ENCODE measurements around the gene CLCN6. TPM values are rescaled to one million over a fixed set of nuclear protein-coding genes. Genes with fewer than 3 reads are reported as not detected.

CLCN6 gene
- polyA plus RNA-seq, 1 donor (not counting 4 experiments of a cell fraction or from before 2014, with no cell fraction given): 7.4 TPM

- DNase-seq (ENCODE audit: low read depth, low spot score) (no peak), FAIRE-seq (no peak)
- H3K36me3 ChIP-seq (ENCODE audit: control insufficient read depth in 2 of 2, extremely low read depth in 1 of 2, insufficient read depth in 2 of 2, low read length in 2 of 2): no peaks in the 10 kb centered on the region
- no peak overlapping the region for H2AFZ ChIP-seq (ENCODE audit: control insufficient read depth, low read length)
- H3K27me3 ChIP-seq (ENCODE audit: control insufficient read depth, extremely low read depth, insufficient read depth, low read length): peaks cover 4% of the 10 kb centered on the region
- TF ChIP-seq CTCF (optimal IDR thresholded peaks at IDR 0.05 in 1 of 3, IDR thresholded peaks at IDR 0.05 in 1 of 3, conservative IDR thresholded peaks at IDR 0.05 in 1 of 3; ENCODE audit: extremely low read depth in 1 of 3, insufficient read depth in 2 of 3, low read length in 3 of 3) (no peak), EZH2 (IDR thresholded peaks at IDR 0.05; ENCODE audit: low read length) (no peak)
- no peaks in the 10 kb centered on the region for H4K20me1 ChIP-seq (ENCODE audit: control insufficient read depth, extremely low read depth, insufficient read depth, low read length)
- H3K4me2 ChIP-seq (ENCODE audit: control insufficient read depth, extremely low read depth, insufficient read depth, low read depth, low read length): no peak overlapping the region
- no peaks in the 10 kb centered on the region for H3K9me3 ChIP-seq (ENCODE audit: control insufficient read depth, low read depth, low read length)
- H3K79me2 ChIP-seq (ENCODE audit: control insufficient read depth, insufficient read depth, low read length): no peaks in the 10 kb centered on the region
- no peak overlapping the region for H3K9ac ChIP-seq (ENCODE audit: control insufficient read depth, extremely low read depth, insufficient read depth, low read length)
- no peaks in the 10 kb centered on the region for H3K4me1 ChIP-seq (ENCODE audit: control insufficient read depth, extremely low read depth, insufficient read depth, low read length)
- no peak overlapping the region for H3K27ac ChIP-seq (ENCODE audit: control insufficient read depth, insufficient read depth, low read length)
- H3K9me1 ChIP-seq (ENCODE audit: control insufficient read depth, extremely low read depth, insufficient read depth, low read length): no peaks in the 10 kb centered on the region
- dilution Hi-C loops (cut with MboI; ENCODE audit: extremely low pct_ligation_motif_present, low sequenced_read_pairs): no loop called here
- no peak overlapping the region for H3K4me3 ChIP-seq (ENCODE audit: control insufficient read depth in 2 of 3, extremely low read depth in 1 of 3, insufficient read depth in 2 of 3, low read depth in 1 of 3, low read length in 3 of 3)
Measured at GRCh38 chr1:11770011-11770410, 36.0 kb upstream of the CLCN6 start.

GRCh38 chr1:11771481-11772043, 34.4 kb upstream of the CLCN6 start:
- H3K4me1 ChIP-seq (ENCODE audit: control insufficient read depth, extremely low read depth, insufficient read depth, low read length): no peaks in the 10 kb centered on the region
- no peak for DNase-seq (ENCODE audit: low read depth, low spot score)
- no peak overlapping the region for H3K9ac ChIP-seq (ENCODE audit: control insufficient read depth, extremely low read depth, insufficient read depth, low read length)
- H3K4me2 ChIP-seq (ENCODE audit: control insufficient read depth, extremely low read depth, insufficient read depth, low read depth, low read length): no peak overlapping the region
- H3K9me1 ChIP-seq (ENCODE audit: control insufficient read depth, extremely low read depth, insufficient read depth, low read length): no peaks in the 10 kb centered on the region
- H4K20me1 ChIP-seq (ENCODE audit: control insufficient read depth, extremely low read depth, insufficient read depth, low read length): no peaks in the 10 kb centered on the region
- TF ChIP-seq CTCF (optimal IDR thresholded peaks at IDR 0.05 in 1 of 3, IDR thresholded peaks at IDR 0.05 in 1 of 3, conservative IDR thresholded peaks at IDR 0.05 in 1 of 3; ENCODE audit: extremely low read depth in 1 of 3, insufficient read depth in 2 of 3, low read length in 3 of 3): no peak
- no peak for TF ChIP-seq EZH2 (IDR thresholded peaks at IDR 0.05; ENCODE audit: low read length)
- H3K27me3 ChIP-seq (ENCODE audit: control insufficient read depth, extremely low read depth, insufficient read depth, low read length): peaks cover 4% of the 10 kb centered on the region
- dilution Hi-C loops (cut with MboI; ENCODE audit: extremely low pct_ligation_motif_present, low sequenced_read_pairs): no loop called here
- H3K27ac ChIP-seq (ENCODE audit: control insufficient read depth, insufficient read depth, low read length): no peak overlapping the region
- no peak overlapping the region for H2AFZ ChIP-seq (ENCODE audit: control insufficient read depth, low read length)
- FAIRE-seq: no peak
- no peak overlapping the region for H3K4me3 ChIP-seq (ENCODE audit: control insufficient read depth in 2 of 3, extremely low read depth in 1 of 3, insufficient read depth in 2 of 3, low read depth in 1 of 3, low read length in 3 of 3)
- no peaks in the 10 kb centered on the region for H3K9me3 ChIP-seq (ENCODE audit: control insufficient read depth, low read depth, low read length)
- H3K79me2 ChIP-seq (ENCODE audit: control insufficient read depth, insufficient read depth, low read length): no peaks in the 10 kb centered on the region
- no peaks in the 10 kb centered on the region for H3K36me3 ChIP-seq (ENCODE audit: control insufficient read depth in 2 of 2, extremely low read depth in 1 of 2, insufficient read depth in 2 of 2, low read length in 2 of 2)

Data from keratinocyte (primary cell).